GM19452 (cell line): ENCODE results near the gene LYZL2.
"Not testable (repeated sequence)": the region's sequence is repeated elsewhere in the genome, so short reads cannot be mapped to it uniquely, and the experiment has no call there.

Source experiments
- ATAC-seq: cut with Tn5 transposase; IDR thresholded peaks from one replicate; pipeline ENCODE4 v1.9.1; 2021; ENCODE audit not compliant: unreplicated experiment

LYZL2 gene

DNA sequence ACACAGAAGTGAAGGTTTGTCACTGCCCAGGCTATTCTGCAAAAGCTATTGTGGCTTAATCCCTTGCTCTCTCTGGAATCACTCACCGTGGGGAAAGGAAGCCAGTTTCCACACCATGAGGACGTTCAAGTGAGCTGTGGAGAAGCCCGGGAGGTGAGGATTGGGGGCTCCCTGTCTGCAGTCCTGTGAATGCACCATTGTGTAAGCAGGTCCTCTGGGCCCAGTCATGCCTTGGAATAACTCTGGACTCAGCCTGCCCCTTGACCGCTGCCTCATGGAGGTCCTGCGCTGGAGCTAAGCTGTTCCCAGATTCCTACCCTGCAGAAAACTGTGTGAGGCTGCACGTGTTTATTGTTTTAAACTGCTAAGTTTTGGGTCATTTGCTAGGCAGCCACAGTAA, 33.5 kb downstream of the LYZL2 start:
- ATAC-seq = no peak

DNA sequence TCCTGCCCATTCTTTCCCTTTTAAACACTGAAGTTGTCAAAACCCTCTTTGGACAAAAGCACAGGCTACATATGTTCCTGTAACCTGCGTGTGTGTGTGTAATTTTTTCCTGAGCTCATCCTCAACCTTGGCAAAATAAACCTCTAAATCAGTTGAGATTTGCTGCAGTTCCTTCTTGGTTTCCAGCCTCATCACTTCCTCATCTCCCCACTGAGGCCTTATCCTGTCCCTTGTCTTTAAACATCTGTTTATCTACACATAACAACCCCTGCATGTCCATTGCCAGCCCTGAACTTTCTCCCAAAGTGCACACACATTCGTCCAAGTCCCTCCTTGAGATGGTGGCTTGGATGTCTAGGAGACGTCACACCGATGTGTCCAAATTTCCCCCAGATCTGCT, 35.5 kb downstream of the LYZL2 start:
- ATAC-seq = no peak

DNA sequence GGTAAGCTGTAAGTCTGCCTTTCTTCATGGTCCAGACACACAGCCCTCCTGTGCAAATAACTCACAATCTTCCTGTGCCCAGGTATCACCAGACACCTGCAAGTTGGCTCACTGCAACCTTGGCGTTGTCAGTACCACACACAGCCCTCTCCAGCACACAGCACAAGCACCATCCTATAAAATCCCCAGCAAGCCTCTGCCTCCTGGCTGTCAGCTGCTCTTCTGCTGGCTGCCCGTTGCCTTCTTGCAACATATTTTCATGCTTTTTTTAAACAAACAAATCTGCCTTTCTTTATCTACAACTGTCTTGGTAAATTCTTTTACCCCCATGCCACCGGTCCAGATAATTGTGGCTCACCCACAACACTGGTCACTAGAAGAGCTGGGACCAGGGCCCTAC, 36.8 kb downstream of the LYZL2 start:
- ATAC-seq = not testable (repeated sequence)

DNA sequence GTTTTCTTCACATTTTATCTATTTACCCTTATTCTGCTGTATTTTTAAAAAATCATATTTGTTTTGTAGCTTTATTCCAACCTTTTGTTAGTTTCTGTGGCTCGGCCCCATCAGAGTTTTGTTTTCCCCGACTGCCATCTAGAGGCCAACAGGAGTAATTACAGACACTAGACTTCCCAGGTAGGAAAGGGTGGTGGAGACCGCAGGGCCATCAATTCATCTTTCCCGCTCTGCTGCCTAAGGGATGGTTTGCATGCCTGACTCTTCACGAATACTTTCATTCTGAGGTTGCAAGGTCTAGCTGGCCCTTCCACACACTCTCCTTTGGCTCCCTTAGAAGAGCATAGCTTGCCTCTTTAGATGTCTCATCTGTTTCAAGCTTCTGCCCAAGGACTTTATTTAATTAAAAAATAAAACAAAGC, 38.3 kb downstream of the LYZL2 start:
- no peak for ATAC-seq

DNA sequence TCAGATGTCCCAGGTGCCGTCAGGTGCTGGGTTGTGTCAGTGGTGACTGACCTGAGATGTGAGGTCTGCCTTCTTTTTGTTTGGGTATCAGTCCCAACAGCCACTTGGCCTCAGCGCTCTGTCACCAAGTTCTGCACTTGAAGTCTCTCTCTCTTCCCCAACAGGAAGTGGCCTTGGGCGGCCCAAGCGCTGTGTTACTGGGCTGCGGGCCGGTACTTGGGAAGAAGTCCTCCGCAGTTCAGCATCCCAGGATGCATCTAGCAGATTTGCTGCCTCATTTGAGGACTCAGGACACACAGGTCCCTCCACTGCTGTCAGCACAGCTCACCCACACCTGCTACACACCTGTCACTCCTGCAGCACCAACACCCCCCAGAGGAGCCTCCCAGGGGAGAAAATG, 40.1 kb downstream of the LYZL2 start:
- no peak for ATAC-seq

DNA sequence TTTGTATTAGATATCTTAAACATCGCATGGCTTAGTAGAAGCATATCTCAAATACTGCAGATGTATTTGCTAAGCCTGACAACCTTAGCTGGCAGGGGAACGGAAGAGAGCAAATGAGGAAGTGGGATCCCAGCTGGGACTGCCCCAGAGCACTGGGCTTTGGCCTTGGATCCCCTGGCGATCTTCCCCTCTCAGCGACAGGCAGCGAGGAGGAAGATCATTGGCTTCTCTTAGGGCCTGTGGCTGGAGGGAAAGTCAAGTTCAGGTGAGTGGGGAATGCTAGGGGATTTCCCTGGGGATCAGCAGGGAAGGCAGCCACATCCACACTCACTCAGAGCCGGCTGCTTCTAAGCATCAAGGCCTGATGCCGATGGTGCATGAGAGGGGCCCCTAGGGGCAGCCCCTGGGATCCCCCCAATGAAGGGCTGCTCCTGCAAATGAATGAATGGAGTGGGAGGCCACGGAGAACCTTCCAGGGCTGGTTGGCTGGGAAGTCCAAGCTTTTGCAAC, 42.0 kb downstream of the LYZL2 start:
- peak; percentile 67 for ATAC-seq

DNA sequence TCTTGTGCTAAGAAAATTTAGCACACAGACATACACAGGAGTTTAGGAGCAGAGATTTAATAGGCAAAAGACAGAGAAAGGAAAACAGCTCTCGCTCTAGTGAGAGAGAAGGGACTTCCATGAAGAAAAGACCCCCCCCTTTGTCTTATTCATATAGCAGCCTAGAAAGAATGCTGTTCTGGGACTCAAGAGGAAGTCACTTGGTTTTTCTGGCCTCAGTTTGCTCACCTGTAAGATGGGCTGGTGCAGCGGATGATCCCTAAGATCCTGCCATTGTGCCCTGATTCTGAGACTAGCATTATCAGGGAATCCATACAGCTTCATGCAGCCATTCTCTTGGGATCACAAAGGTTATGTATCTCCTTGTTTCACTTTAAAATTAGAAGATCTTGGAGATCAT, 42.7 kb downstream of the LYZL2 start:
- ATAC-seq = no peak

DNA sequence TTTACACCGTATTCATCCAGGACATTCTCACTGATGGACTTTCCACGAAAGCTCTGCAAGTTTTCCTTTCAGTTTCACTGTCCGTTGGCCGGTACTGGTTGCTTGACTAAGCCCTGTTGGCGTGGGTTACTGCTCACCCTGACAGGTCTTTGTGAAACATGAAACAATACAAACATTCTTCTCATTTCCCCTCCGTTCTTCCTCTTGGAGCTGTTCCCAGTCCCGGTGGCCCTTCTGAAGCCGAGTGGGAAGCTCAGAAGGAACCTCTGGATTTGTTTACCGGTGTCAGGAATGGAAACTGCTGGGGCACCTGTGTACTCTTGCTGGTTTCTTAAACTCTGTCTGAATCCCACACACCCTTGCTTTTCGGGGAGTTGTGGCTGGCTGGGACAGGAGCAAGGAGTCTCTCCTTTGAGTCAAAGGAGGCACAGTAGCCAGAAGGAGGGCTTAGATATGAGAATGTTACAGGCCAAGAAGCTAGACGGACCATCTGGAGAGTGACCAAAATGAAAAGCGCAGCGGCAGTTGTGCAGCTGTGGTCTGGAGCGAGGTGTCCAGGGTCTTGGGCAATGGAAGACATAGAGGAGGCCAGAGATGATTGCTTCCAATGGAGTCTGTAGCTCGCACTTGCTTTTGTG, 45.7 kb downstream of the LYZL2 start:
- peak; percentile 65 for ATAC-seq

DNA sequence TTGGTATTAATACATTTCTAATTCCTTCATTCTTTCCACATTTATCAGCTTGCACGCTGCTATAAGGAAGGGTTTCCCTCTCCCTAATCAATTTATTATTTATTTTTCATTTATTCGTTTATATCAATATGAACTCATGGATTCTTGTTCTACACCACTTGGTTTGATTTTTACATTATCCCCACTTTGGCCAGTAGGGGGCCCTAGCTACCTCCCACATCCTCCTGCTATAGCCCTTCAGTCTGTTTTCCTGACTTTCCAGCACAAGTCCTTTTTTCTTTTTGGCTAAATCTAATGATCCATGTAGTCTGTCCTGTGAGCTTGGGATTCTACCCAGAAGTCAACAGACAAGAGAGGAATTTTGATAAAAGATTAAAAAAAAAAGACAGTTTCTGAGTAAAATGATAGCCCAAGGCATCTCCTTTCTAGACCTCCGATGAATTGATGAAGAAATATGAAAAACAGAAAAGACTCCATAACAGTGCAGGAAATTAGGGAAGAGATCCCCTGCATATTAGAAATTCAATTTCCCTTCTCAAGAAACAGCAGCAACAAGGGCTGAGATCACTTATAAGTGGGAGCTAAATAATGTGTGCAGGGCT, 47.7 kb downstream of the LYZL2 start:
- ATAC-seq = no peak

DNA sequence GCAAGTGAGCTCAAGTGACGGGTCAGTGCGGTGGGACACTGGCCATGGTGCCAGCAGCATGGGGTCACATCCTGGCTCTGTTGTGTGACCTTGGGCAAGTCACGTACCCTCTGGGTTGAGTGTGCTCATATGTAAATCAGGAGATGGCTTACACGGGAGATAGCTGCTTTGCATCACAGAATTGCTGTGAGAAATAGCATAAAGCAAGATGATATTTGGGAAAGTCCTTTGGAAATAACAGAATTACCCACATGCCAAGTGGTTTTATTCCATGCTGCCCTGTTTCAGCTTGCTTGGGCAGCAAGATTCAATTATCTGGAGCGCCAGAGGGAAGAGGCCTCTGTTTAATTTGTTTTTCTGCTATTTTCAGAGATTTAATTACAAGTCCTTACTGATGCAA, 48.9 kb downstream of the LYZL2 start:
- ATAC-seq = no peak

DNA sequence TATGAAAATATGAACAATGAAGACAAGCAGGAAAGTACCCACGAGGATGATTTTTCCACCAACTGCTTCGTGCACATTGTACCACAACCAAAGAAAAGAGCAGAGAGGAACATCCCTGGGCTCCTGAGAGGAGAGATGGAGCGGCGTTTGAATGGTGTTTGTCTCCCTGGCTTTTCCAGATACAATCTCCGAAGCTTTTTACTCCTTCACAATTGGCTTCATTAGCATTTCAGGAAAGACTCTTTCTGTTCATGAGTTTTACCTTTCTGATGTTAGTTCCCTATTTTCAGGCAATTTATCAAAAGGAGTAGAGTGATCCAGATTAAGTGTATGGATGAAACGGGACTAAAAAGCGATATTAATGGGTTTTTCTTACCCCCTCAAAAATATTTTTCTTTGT, 49.3 kb downstream of the LYZL2 start:
- ATAC-seq = no peak

DNA sequence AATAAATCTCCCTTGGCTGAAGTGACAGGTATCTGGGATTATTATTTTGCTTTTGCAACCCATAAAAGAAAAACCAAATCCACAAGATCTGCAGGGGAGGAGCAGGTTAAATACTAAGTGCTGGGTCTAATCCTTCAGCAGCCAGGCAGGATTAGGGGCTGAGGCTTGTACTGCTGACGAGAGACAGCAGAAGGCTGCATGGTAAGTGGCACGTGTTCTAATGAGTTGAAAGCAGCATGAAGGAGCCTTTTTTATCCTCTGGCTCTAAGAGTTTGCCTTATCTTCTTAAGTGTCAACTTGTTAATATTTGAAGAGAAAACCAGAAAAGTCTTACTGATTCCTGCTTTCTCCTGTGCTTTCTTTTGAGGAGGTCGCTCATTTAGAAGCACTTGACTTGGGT, 50.0 kb downstream of the LYZL2 start:
- ATAC-seq = no peak

DNA sequence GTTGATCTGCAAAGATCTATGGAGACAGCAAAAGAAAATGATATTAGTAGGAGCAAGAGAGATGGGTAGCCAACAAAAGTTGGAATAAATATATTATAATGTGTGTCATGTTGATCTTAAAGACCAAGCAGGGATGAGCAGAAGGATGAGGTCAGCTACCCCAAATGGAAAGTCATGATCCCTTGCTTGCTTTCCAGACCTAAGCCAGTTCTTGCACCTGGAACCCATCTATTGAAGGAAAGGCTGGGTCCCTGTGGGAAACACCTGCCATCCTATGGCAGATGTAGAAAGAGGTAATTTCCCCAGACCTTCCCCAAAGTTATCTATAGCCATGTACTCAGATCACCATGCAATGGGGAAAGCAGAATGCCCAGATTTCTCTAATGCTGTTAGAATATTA, 52.5 kb downstream of the LYZL2 start:
- ATAC-seq = no peak

DNA sequence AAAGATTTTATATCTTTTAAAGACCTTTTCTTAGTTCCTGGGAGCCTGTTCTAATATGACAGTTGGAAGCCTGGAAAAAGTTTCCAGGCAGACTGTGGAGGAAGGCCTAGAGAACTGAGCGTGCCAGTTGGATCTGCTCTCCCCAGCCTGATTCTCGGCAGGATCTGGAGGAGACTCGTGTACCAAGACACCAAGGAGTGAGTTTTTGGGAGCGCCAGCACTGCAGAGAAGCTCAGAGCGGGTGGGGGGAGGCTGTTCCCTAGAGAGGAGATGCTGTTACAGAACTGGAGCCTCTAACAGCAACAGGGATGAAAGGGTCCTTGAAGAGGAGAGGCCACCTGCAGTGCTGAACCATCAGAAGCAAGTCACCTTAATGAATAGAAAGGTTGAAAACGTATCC, 52.9 kb downstream of the LYZL2 start:
- ATAC-seq = no peak

DNA sequence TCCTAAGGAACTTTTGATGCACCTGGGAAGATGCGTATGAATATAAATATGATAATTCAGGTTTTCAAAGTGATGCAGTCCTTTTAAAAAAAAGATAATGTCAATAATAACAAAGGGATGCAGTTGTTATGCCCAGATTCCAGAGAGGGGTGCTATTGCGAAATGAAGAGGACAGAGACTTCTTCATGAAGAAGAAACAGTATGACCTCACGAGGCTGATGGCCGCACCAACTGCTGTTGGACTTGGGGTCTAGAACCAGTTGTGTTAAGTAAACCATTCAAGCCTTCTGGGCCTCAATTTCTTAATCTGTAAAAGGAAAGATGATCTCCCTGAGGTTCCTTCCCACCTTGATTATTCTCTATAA, 55.1 kb downstream of the LYZL2 start:
- no peak for ATAC-seq

DNA sequence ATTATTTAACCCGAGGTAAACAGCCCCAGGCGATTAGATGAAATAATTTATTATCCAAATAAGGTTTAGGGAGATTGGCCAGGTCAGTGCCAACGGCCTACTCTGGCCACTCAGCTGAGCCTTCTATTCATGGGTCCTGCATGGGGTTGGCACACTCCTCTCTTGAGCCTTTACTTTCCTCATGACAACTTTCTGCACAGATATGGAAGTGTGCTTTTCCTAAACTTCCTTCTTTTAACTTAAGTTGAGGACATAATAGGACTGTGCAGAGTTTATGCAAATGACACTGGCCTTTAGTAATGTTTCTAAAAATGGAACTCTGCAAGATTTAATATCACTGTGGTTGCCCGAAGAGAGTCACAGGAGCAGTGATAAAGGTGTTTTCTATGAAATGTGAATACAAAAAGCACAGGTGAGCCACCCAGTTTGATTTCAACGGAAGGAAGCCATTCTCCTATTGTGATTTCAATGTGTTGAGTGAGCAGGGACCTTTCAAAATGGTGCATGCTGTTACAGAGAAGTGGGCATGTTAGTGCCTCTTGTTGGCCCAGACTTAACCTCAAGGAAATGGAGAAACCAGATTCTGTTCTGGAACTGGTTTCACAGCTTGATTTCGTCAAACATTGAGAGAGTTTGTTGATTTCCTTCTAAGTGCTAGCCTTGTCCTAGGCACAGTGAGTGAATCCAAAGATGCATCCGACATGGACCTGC, 55.7 kb downstream of the LYZL2 start:
- no peak for ATAC-seq

DNA sequence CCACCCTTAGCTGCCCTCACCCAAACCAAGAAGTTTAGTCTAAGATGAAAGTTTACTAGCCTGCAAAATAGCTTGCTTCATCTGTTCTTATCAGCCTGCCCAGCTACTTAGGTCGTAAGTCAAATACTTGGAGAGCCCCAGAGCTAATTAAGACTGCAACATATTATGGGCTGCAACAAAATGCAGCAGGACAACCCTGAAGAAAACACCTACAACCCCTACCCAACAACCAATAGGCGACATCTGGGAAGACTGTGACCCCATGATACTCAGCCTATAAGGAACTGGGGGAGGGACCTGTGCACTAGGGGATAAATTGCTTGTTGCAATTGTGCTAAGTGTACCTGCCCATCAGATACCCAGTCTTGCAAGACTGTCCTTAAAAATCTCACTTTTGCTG, 64.1 kb downstream of the LYZL2 start:
- ATAC-seq = no peak

DNA sequence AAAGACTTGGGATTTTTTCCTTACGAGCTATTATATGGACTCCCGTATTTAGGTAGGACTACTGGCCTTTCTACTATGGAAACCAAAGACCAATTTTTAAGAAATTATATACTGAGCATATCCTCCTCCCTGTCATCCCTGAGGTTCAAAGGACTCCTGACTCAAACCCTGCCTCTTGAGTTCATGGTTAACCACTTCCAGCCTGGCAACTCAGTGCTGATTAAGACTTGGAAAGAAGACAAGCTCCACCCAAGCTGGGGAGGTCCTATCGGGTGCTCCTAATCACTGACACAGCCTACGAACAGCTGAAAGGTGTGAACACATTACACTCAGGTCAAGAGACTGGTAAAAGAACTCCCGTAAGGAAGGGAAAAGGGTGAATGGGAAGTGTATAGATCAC, 66.8 kb downstream of the LYZL2 start:
- ATAC-seq = no peak
